T-helper 9 cell (primary cell): ENCODE measurements around the gene TRAPPC10.

ENCODE experiments used
- DNase-seq: peaks from one replicate; pipeline ENCODE4 v3.0.0-alpha.2; 2020

Gene TRAPPC10

GRCh38 chr21:44043613-44044012, 31.5 kb downstream of the TRAPPC10 start:
- DNase-seq, result no peak

- DNase-seq, result no peak
These were observed 34.6 kb downstream of the TRAPPC10 start for GRCh38 chr21:44046734-44047133.

- no peak for DNase-seq
These were observed 36.0 kb downstream of the TRAPPC10 start for GRCh38 chr21:44047996-44048560.

DNA sequence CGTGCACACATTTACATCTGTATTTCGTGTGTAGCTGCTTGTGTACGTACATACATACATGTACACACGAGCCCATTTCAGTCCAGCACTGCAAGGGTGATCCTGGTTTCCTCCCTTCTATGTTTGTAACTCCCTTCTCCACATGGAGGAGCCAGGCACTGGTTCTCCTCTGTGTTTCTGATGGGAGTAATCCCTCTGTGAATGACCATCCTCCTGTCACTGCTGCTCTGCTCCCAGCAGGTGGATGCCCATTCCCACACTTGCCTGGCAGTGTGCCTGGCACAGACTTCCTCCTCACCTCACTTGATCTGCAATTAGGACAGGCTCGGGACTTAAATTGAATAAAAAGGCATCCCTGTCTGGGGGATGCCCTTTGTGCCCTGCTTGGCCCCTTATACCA, 37.1 kb downstream of the TRAPPC10 start:
- DNase-seq, result no peak

DNA sequence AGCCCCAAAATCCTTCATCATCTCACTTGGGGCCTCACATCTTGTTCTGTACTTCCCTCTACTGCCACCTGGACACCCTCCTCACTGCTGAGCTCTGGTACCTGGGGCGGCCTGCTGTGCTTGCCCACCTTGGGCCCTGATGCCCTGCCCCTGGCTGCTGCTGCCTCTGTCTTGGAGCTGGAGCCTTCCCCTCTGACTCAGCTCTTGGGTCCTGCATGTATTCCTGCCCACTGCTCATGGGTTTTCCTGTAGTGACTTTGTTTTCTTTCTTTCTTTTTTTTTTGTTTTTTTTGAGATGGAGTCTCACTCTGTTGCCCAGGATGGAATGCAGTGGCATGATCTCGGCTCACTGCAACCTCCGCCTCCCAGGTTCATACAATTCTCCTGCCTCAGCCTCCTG, 37.5 kb downstream of the TRAPPC10 start:
- DNase-seq, result no peak

- DNase-seq, result no peak
These were observed 38.2 kb downstream of the TRAPPC10 start for GRCh38 chr21:44050276-44050675.

- no peak for DNase-seq
These were observed 39.4 kb downstream of the TRAPPC10 start for GRCh38 chr21:44051462-44051941.

DNA sequence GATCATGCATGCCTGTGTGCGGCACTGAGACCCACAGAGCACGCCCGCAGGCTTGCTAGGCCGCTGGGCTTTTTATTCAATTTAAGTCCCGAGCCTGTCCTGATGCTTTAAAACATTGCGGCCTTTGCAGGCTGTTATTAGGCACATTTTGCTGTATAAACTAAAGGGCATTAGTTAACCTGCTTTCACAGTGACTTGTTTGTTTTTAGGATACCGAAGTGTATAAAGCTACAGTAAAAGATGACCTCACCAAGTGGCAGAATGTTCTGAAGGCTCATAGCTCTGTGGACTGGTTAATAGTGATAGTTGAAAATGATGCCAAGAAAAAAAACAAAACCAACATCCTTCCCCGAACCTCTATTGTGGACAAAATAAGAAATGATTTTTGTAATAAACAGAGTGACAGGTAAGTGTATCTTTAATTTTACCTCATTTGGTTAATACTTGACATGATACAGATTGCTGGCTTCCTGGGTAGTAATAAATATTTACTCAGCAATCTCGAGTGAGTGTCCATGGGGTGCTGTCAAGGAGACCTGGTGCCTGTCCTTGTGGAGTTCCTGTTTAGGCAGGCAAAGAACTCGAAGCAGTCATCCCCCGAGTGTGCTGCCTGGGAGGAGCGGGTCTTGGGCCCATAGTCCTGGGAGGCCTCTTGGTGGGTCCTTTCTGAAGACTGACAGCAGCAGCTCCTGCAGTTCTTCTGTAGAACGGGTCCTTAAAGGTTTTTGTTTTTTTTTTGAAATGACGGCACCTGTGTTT, 40.1 kb downstream of the TRAPPC10 start:
- DNase-seq, result no peak

- no peak for DNase-seq
These were observed 40.7 kb downstream of the TRAPPC10 start for GRCh38 chr21:44052830-44053226.

GRCh38 chr21:44053567-44053966, 41.5 kb downstream of the TRAPPC10 start:
- no peak for DNase-seq

GRCh38 chr21:44054710-44055109, 42.6 kb downstream of the TRAPPC10 start:
- no peak for DNase-seq

DNA sequence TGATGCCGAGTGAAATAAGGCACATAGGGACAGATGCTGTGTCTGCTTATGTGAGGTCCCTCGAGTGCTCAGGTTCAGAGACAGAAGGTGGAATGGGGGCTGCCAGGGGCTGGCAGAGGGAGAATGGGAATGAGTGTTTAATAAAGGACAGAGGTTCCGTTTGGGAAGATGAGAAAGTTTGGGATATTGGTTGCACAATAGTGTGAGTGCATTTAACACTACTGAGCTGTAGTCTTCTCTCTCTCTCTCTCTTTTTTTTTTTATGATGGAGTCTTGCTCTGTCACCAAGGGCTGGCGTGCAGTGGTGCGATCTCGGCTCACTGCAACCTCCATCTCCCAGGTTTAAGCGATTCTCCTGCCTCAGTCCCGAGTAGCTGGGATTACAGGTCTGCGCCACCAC, 44.9 kb downstream of the TRAPPC10 start:
- no peak for DNase-seq

- DNase-seq, result peak; percentile 33
These were observed 46.0 kb downstream of the TRAPPC10 start for GRCh38 chr21:44057960-44058651.

GRCh38 chr21:44058652-44058964, 46.5 kb downstream of the TRAPPC10 start:
- no peak for DNase-seq

DNA sequence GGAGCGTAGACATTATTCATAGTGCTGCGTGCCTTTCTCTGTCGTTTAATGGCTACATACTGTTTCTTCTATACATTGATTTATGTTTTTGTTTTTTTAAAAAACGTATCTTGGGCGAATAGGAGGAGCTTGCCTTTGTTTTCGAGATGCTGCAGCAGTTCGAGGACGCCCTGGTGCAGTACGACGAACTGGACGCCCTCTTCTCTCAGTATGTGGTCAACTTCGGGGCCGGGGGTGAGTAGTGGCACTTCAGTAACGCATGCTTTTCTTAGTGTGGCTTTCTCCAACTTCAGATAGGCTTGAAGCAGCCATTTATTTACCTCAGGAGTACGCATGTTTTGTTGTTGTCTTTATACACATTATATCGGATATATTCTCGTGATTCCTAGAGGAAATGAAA, 46.9 kb downstream of the TRAPPC10 start:
- DNase-seq, result no peak

DNA sequence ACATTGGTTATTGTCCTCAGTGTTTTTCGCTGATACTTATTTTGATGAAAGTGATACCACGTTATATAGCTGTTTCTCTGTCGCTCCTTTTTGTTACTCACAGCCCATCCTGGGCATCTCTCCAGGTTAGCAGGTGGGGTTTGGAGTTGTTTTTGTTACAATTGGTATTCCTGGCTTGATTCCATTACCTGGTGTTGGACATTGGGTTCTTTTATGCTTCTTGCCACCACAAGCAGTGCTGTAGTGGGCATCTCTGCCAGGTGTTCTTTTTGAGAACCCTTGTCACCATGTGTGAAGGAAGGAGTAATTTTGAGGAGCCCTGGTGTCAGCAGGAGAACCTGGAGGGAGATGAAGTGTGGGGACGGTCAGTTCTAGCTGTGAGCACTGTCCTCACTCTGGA, 47.6 kb downstream of the TRAPPC10 start:
- no peak for DNase-seq

DNA sequence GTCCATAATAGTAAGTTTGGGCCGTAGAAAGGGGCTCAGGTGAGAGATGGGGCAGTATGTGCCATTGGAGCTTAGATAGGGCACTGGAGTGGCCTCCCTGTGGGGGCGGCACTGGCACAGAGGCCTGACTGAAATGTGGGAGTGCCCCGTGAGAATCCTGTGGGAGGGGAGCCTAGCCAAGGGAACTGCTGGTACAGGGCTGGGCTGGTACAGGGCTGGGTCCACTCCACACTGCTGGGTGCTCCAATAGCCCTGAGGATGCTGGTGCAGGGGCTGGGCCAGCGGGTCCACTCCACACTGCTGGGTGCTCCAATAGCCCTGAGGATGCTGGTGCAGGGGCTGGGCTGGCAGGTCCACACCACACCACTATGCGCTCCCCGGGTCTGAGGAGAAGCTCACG, 50.3 kb downstream of the TRAPPC10 start:
- DNase-seq, result no peak

DNA sequence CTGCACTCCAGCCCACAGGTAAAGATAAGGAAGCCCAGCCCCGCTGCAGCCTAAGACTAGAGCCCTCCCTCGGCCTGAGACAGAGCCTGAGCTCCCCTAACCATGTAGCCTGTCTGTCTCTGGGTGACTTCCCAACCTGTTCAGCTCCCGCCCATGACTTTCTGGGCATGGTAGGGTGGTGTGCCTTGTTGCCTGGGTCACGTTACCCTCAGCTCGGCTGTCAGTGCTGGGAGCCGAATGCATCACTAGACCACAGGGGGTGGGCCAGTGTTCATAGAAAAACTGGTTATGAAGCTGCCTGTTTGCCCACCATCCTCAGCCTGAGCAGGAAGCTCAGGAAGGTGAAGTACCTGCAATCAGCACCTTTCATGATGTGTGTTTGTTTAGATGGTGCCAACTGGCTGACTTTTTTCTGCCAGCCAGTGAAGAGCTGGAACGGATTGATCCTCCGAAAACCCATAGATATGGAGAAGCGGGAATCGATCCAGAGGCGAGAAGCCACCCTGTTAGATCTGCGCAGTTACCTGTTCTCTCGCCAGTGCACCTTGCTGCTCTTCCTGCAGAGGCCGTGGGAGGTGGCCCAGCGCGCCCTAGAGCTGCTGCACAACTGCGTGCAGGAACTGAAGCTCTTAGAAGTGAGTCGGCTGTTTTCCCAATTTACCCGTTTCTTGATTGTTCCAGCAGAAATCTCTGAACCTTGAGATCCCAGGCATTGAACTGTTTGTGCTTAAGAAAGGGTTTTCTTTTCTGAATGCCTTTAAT, 51.2 kb downstream of the TRAPPC10 start:
- no peak for DNase-seq

DNA sequence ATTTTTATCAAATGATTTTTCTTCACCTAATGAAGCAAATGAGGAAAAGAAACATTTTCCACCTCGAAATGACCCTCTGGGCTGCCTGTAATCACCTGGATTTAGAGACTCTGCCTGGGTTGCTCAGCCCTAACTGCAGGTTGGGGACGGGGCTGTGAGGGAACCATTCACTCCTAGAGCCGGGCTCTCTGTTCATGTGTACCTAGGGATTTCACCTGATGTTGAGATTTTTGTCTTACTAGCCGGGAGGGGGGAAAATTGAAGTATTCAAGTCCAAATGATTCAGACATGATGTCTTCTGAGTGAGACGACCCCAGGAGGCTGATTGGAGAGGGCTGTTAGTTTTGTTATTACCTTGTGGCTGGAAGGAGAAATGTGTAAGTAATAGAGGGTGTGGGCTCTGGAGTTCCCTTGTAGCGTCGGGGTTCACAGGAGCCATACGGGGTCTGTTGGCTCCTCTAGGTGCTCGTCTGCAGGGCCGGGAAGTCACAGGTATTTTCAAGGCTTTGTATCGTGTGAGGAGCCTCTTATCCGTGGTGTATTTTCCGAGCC, 52.8 kb downstream of the TRAPPC10 start:
- no peak for DNase-seq

DNA sequence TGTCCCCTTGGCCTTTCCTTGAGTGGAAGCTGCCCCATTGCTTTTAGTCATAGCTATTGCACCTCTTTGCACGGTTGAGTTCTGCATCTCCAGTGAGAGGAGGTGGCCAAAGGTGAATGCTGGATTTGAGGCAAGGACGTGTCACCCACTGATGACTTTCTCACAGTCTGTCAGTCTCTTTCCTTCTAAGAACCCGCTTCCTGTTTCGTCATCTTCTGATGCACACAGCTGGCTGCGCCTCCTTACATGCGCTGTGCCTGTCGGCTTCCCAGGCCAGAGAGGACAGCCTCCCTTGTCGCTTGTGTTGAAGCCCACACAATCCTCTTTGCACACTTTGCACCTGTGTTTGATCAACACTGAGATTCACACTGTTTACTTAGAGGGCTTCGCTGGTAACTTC, 53.3 kb downstream of the TRAPPC10 start:
- DNase-seq, result peak; percentile 72

GRCh38 chr21:44066116-44066515, 54.0 kb downstream of the TRAPPC10 start:
- no peak for DNase-seq

- no peak for DNase-seq
These were observed 55.1 kb downstream of the TRAPPC10 start for GRCh38 chr21:44067011-44067839.
